Neural cell (in vitro differentiated cells): ENCODE data around the gene SLC25A36. TPM values are rescaled to one million over a fixed set of nuclear protein-coding genes. Genes with fewer than 3 reads are reported as not detected.

Source experiments
- H2AFZ ChIP-seq: fragments of 200-600, 300-800 bp; sonication (generic), shearing (Covaris generic); 2 replicates; pipeline ENCODE4 v1.6.0; 2014; ENCODE audit warnings: low read depth, mild to moderate bottlenecking, antibody characterized with exemption, low read length, moderate library complexity
- H3F3A ChIP-seq: fragments of 200-600 bp; shearing (Covaris generic); 2 replicates; pipeline ENCODE4 v1.6.1; 2016; ENCODE audit warnings: mild to moderate bottlenecking, moderate library complexity, mixed read lengths, antibody characterized with exemption, low read length; ENCODE audit not compliant: insufficient read depth, poor library complexity, severe bottlenecking
- H3K27ac ChIP-seq: fragments of 200-600, 300-800 bp; sonication (generic), shearing (Covaris generic); 2 replicates; pipeline ENCODE4 v1.5.1; 2014; ENCODE audit warnings: mild to moderate bottlenecking, low read length, moderate library complexity
- H3K27me3 ChIP-seq: fragments of 300-800, 200-600 bp; sonication (generic), shearing (Covaris generic); 2 replicates; pipeline ENCODE4 v1.6.0; 2014; ENCODE audit warnings: mild to moderate bottlenecking, low read depth, low read length, moderate library complexity; ENCODE audit not compliant: insufficient read depth
- H3K36me3 ChIP-seq: fragments of 300-800, 200-600 bp; sonication (generic), shearing (Covaris generic); 2 replicates; pipeline ENCODE4 v1.5.1; 2014; ENCODE audit warnings: mild to moderate bottlenecking, antibody characterized with exemption, low read length, moderate library complexity; ENCODE audit not compliant: insufficient read depth
- H3K4me2 ChIP-seq: fragments of 300-800, 200-600 bp; sonication (generic), shearing (Covaris generic); 2 replicates; pipeline ENCODE4 v1.6.0; 2014; ENCODE audit warnings: mild to moderate bottlenecking, low read length
- H3K4me3 ChIP-seq: fragments of 300-800, 200-600 bp; sonication (generic), shearing (Covaris generic); 2 replicates; pipeline ENCODE4 v1.5.1; 2014; ENCODE audit warnings: mild to moderate bottlenecking, low read length, moderate library complexity
- H3K79me2 ChIP-seq: fragments of 200-600 bp; shearing (Covaris generic); replicated peaks from 2 replicates; pipeline ENCODE4 v1.6.0; 2014; ENCODE audit warnings: mild to moderate bottlenecking, low read length, moderate library complexity; ENCODE audit not compliant: insufficient read depth
- H3K9ac ChIP-seq: fragments of 300-800, 200-600 bp; sonication (generic), shearing (Covaris generic); 2 replicates; pipeline ENCODE4 v1.6.1; 2016; ENCODE audit warnings: mild to moderate bottlenecking, low read length, mixed read lengths
- H3K9me2 ChIP-seq: fragments of 200-600 bp; shearing (Covaris generic); 2 replicates; pipeline ENCODE4 v1.6.1; 2016; ENCODE audit warnings: mild to moderate bottlenecking, low read length, mixed read lengths; ENCODE audit not compliant: insufficient read depth
- H3K9me3 ChIP-seq: fragments of 200-600, 300-800 bp; sonication (generic), shearing (Covaris generic); 2 replicates; pipeline ENCODE4 v1.6.1; 2016; ENCODE audit warnings: mild to moderate bottlenecking, mixed run types, low read length, moderate library complexity, mixed read lengths
- H4K20me1 ChIP-seq: fragments of 200-600 bp; shearing (Covaris generic); 2 replicates; pipeline ENCODE4 v1.6.1; 2016; ENCODE audit warnings: mild to moderate bottlenecking, mixed run types; ENCODE audit not compliant: insufficient read depth
- CTCF ChIP-seq: fragments of 450-650 bp; IDR thresholded peaks from 2 replicates; pipeline ENCODE4 v1.5.1; 2014; ENCODE audit warnings: antibody characterized with exemption, mild to moderate bottlenecking, moderate library complexity; ENCODE audit not compliant: poor library complexity, severe bottlenecking
- EP300 ChIP-seq: fragments of 450-650 bp; conservative IDR thresholded peaks from 2 replicates; pipeline ENCODE4 v1.6.1; 2014; ENCODE audit warnings: antibody characterized with exemption, mild to moderate bottlenecking, moderate library complexity; ENCODE audit not compliant: poor library complexity, severe bottlenecking
- EZH2 ChIP-seq: fragments of 200-600, 300-800 bp; shearing (Covaris generic), sonication (generic); IDR thresholded peaks from 2 replicates; pipeline ENCODE4 v1.6.1; 2014; ENCODE audit warnings: antibody characterized with exemption, low read length, borderline replicate concordance, mild to moderate bottlenecking; ENCODE audit not compliant: insufficient read depth, poor library complexity, severe bottlenecking
- MXI1 ChIP-seq: fragments of 450-650 bp; conservative IDR thresholded peaks from 2 replicates; pipeline ENCODE4 v1.6.1; 2014; ENCODE audit warnings: antibody characterized with exemption, mild to moderate bottlenecking; ENCODE audit not compliant: poor library complexity, severe bottlenecking
- POLR2AphosphoS5 ChIP-seq: IDR thresholded peaks from 2 replicates; pipeline ENCODE4 v1.6.1; 2012
- RAD21 ChIP-seq: fragments of 450-650 bp; conservative IDR thresholded peaks from 2 replicates; pipeline ENCODE4 v1.6.1; 2014; ENCODE audit warnings: antibody characterized with exemption, mild to moderate bottlenecking, moderate library complexity
- REST ChIP-seq: IDR thresholded peaks from 2 replicates; pipeline ENCODE4 v1.6.1; 2012; ENCODE audit warnings: borderline replicate concordance
- SMC3 ChIP-seq: fragments of 450-650 bp; conservative IDR thresholded peaks from 2 replicates; pipeline ENCODE4 v1.6.1; 2014; ENCODE audit warnings: antibody characterized with exemption, mild to moderate bottlenecking, moderate library complexity; ENCODE audit not compliant: poor library complexity
- TAF1 ChIP-seq: IDR thresholded peaks from 2 replicates; pipeline ENCODE4 v1.6.1; 2012; ENCODE audit warnings: low read depth
- polyA plus RNA-seq: library from polyadenylated mRNA; depleted of rRNA; stranded (reverse); fragments of >200 nt; gene quantifications from 2 replicates; pipeline ENCODE4 v1.2.3, GENCODE V29; 2014

The SLC25A36 gene
- polyA plus RNA-seq, 1 donor from 2014 or later = 227 TPM

- H3F3A ChIP-seq = no peaks in the 10 kb centered on the region
- no peak overlapping the region for H3K9ac ChIP-seq
- H3K9me2 ChIP-seq = no peaks in the 10 kb centered on the region
- no peak overlapping the region for H3K4me3 ChIP-seq
- no peaks in the 10 kb centered on the region for H3K9me3 ChIP-seq
- H3K79me2 ChIP-seq = no peaks in the 10 kb centered on the region
- no peaks in the 10 kb centered on the region for H4K20me1 ChIP-seq
- no peak overlapping the region for H3K27ac ChIP-seq
- no peak overlapping the region for H3K4me2 ChIP-seq
- TF ChIP-seq EZH2 (no peak), REST (no peak), RAD21 (no peak), SMC3 (no peak), EP300 (no peak), CTCF (no peak), TAF1 (no peak), POLR2AphosphoS5 (no peak), MXI1 (no peak)
- H3K27me3 ChIP-seq = no peaks in the 10 kb centered on the region
- H3K36me3 ChIP-seq = no peaks in the 10 kb centered on the region
- no peak overlapping the region for H2AFZ ChIP-seq
These were observed 12.2 kb upstream of the SLC25A36 start for GRCh38 chr3:140929446-140929845.

GRCh38 chr3:140931016-140931454 is 10.6 kb upstream of the SLC25A36 start:
- H2AFZ ChIP-seq = no peak overlapping the region
- no peaks in the 10 kb centered on the region for H3K9me3 ChIP-seq
- no peak overlapping the region for H3K9ac ChIP-seq
- no peak overlapping the region for H3K4me2 ChIP-seq
- no peak overlapping the region for H3K4me3 ChIP-seq
- no peaks in the 10 kb centered on the region for H4K20me1 ChIP-seq
- H3F3A ChIP-seq = no peaks in the 10 kb centered on the region
- TF ChIP-seq SMC3 (no peak), RAD21 (no peak), TAF1 (no peak)
- H3K9me2 ChIP-seq = no peaks in the 10 kb centered on the region
- H3K27ac ChIP-seq = no peak overlapping the region
- H3K27me3 ChIP-seq = no peaks in the 10 kb centered on the region
- H3K79me2 ChIP-seq = no peaks in the 10 kb centered on the region
- no peaks in the 10 kb centered on the region for H3K36me3 ChIP-seq

- H3K9ac ChIP-seq = no peak overlapping the region
- no peak overlapping the region for H3K4me2 ChIP-seq
- no peaks in the 10 kb centered on the region for H3K9me3 ChIP-seq
- H3K36me3 ChIP-seq = no peaks in the 10 kb centered on the region
- no peak for TF ChIP-seq RAD21
- no peak for TF ChIP-seq TAF1
- no peak for TF ChIP-seq REST
- TF ChIP-seq EZH2 = no peak
- TF ChIP-seq SMC3 = no peak
- TF ChIP-seq MXI1 = no peak
- no peak for TF ChIP-seq POLR2AphosphoS5
- no peak for TF ChIP-seq EP300
- no peaks in the 10 kb centered on the region for H3F3A ChIP-seq
- no peaks in the 10 kb centered on the region for H3K79me2 ChIP-seq
- no peaks in the 10 kb centered on the region for H3K27me3 ChIP-seq
- H4K20me1 ChIP-seq = no peaks in the 10 kb centered on the region
- H3K9me2 ChIP-seq = no peaks in the 10 kb centered on the region
- H3K4me3 ChIP-seq = no peak overlapping the region
- H2AFZ ChIP-seq = no peak overlapping the region
- H3K27ac ChIP-seq = no peak overlapping the region
These were observed 9.8 kb upstream of the SLC25A36 start for GRCh38 chr3:140931801-140932200.
